ENCODE results near the gene MED27.
"Not testable (repeated sequence)": the region's sequence is repeated elsewhere in the genome, so short reads cannot be mapped to it uniquely, and the experiment has no call there.

Gene MED27

GRCh38 chr9:132077881-132078698, 1.6 kb downstream of the MED27 start:
- no peak for DNase-seq (ENCODE audit: low read depth, low spot score)

DNA sequence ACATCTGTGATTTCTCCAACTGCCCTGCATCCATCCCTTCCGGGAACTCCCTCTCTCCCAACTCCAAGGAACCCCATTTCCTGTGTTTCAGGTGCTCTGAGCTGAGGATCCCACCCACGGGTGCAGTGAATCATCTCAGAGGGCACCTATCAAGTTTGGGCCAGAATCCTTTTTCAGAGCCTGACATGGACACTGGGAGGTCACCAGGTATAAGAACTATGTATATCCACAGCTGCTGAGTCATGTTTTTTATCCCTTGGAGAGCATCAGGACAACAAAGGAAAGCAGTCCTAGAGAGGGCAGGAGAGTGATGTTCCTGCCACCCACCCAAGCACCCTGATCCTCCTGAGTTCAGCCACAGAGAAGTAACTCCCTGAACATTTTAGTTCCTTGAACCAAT, 3.8 kb downstream of the MED27 start:
- no peak for DNase-seq (ENCODE audit: low read depth, low spot score)

- DNase-seq (ENCODE audit: low read depth, low spot score) = no peak
These were observed 4.9 kb downstream of the MED27 start for GRCh38 chr9:132074736-132075135.

DNA sequence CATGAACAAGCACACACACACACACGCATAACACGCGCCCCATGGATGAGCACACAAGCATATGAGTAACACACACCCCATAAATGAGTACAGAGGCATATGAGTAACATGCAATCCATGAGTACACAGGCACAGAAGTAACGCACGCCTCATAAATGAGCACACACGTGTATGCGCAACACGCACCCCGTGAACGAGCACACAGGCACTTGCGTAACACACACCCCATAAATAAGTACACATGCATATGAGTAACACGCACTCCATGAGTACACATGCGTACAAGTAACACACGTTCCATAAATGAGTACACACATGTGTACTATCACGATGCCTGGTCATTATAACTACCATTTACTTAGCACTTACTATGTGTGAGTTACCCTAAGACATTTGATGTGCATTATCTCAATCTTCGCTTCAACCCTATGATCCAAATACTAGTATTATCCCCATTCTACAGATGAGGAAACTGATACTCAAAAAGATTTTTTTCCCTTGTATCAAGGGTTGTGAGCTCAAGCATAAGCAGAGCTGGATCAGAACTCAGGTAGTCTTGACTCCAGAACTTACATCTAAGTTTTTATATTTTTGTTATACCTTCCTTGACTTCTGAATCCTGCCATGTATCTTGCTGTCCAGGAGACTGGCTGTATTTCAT, 7.7 kb downstream of the MED27 start:
- DNase-seq (ENCODE audit: low read depth, low spot score) = no peak

DNA sequence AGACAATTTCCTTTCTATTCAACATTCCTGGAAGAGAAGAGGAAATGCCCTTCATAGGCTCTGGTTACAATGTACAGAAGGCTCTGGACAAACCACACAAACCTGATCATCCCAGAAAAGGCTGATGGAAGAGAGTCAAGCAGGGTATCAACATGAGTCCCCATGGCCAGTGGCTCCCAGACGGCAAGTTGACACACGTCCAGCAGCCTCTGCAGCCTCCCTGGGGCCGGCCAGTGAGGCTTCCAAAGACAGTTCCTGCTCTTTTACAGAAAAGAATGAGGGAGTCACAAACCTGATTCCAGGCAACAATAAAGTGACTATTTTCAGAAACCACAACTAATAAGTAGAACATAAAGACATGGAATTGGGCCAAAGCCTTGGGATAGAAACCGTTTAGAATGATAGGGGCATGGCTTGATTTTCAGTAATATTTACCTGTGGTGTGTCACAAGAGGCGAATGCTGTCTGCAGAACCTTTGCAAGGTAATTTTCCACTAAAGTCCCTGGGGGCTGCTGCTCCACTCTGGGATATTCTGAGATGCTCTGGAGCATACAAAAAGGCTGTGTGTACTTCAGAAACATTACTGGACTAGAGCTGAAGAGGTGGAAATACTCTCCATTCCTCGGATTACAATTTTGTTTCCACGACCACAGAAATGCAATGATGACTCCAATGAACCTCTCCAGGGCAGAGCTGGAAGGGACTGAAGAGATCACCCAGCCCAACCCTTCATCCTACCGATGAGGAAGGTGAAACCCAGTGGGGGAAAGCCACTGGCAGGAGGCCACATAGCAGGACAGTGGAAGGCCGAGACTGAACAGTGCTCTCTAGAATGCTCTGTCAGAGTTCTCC, 10.4 kb downstream of the MED27 start:
- no peak for DNase-seq (ENCODE audit: low read depth, low spot score)

GRCh38 chr9:132068605-132069004, 11.1 kb downstream of the MED27 start:
- no peak for DNase-seq (ENCODE audit: low read depth, low spot score)

- no peak for DNase-seq (ENCODE audit: low read depth, low spot score)
These were observed 13.2 kb downstream of the MED27 start for GRCh38 chr9:132066511-132066910.

DNA sequence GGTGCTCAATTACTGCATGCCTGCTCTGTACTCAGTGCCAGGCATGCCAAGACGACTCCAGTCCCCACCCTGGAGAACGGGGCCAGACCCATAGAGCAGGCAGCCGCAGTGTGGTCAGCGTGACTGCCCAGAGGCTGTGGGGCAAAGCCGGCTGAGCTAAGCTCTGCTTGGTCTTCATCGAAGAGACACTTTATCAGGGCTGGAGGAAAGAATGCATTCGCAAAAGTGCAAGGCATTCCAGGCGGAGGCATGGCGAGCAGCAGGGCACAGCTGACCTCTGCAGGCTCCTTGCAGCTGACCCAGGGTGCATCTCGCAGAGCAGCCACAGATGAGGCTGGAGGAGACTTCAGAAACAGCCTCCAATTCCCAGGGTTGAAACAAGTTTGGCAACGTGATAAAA, 13.6 kb downstream of the MED27 start:
- no peak for DNase-seq (ENCODE audit: low read depth, low spot score)

DNA sequence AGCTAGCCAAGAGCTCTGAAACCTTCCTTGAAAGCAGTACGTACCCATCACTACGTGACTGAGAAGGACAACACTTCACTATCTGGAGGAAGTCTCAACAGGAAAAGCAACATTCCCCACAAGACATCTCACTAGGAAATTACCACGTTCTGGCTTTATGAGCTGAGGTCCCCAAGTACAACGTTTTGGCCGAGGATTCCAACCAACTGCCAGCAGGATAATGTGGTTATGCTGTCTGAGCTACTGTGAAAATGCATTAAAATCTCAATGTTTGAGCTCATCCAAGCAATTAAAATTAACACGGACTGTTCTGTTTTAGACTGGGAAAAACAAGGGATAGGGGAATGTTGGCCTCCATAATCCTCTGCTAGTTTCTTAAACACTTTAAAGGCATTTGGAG, 16.4 kb downstream of the MED27 start:
- no peak for DNase-seq (ENCODE audit: low read depth, low spot score)

DNA sequence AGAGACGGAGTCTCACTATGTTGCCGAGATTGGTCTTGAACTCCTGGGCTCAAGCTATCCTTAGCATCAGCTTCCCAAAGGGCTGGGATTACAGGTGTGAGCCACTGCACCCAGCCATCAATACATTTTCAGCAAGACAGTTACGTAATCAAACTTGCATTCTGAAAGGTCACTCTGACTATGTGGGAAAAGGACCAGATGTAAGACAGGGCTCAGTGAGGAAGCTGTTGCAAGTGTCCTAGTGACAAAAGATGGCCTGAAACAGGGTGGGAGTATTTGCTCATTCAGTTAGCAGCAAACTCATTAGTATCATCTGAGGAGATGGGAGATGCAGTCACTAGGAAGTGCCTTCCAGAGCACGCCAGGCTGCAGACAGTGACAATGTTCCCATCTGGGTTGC, 16.9 kb downstream of the MED27 start:
- DNase-seq (ENCODE audit: low read depth, low spot score) = no peak

- no peak for DNase-seq (ENCODE audit: low read depth, low spot score)
These were observed 18.1 kb downstream of the MED27 start for GRCh38 chr9:132061526-132061925.

GRCh38 chr9:132059361-132059760, 20.3 kb downstream of the MED27 start:
- no peak for DNase-seq (ENCODE audit: low read depth, low spot score)

DNA sequence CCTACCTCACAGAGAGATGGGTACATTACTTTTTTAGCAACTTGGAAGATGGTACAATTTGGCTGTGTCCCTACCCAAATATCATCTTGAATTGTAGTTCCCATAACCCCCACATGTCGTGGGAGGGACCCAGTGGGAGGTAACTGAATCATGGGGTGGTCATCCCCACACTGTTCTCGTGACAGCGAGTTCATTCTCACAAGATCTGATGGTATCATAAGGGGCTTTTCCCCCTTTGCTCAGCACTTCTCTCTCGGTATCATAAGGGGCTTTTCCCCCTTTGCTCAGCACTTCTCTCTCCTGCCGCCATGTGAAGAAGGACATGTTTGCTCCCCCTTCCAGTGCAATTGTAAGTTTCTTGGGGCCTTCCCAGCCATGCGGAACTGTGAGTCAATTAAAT, 21.4 kb downstream of the MED27 start:
- DNase-seq (ENCODE audit: low read depth, low spot score) = not testable (repeated sequence)

- DNase-seq (ENCODE audit: low read depth, low spot score) = no peak
These were observed 22.7 kb downstream of the MED27 start for GRCh38 chr9:132056717-132057560.

- DNase-seq (ENCODE audit: low read depth, low spot score) = no peak
These were observed 23.9 kb downstream of the MED27 start for GRCh38 chr9:132055756-132056155.

DNA sequence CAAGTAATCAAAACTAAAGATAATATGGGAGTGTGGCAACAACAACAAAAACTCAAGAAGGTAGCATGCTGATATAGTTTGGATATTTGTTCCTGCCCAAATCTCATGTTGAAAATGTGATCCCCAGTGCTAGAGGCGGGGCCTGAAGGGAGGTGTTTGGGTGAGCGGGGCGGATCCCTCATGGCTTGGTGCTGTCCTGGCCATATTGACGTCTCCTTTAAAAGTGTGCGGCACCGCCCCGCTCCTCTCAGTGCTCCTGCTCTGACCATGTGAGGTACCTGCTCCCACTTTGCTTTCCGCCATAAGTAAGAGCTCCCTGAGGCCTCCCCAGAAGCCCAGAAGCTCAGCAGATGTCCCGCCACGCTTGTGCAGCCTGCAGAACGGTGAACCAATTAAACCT, 25.6 kb downstream of the MED27 start:
- DNase-seq (ENCODE audit: low read depth, low spot score) = no peak

- no peak for DNase-seq (ENCODE audit: low read depth, low spot score)
These were observed 29.8 kb downstream of the MED27 start for GRCh38 chr9:132049900-132050299.

- DNase-seq (ENCODE audit: low read depth, low spot score) = no peak
These were observed 30.3 kb downstream of the MED27 start for GRCh38 chr9:132049323-132049882.

- no peak for DNase-seq (ENCODE audit: low read depth, low spot score)
These were observed 31.5 kb downstream of the MED27 start for GRCh38 chr9:132048201-132048600.

GRCh38 chr9:132046456-132046855, 33.2 kb downstream of the MED27 start:
- no peak for DNase-seq (ENCODE audit: low read depth, low spot score)

Data from activated naive CD8-positive, alpha-beta T cell treated with anti-CD3 and anti-CD28 coated beads, Interleukin-2, amount 50 U/mL, for 16 hours (primary cell).